Measurements from ENCODE around the gene ZNF324B.
A peak's percentile ranks its signal among the peaks of the same experiment; 100 is the strongest.
"Not testable (repeated sequence)": the region's sequence is repeated elsewhere in the genome, so short reads cannot be mapped to it uniquely, and the experiment has no call there.

The ZNF324B gene

DNA sequence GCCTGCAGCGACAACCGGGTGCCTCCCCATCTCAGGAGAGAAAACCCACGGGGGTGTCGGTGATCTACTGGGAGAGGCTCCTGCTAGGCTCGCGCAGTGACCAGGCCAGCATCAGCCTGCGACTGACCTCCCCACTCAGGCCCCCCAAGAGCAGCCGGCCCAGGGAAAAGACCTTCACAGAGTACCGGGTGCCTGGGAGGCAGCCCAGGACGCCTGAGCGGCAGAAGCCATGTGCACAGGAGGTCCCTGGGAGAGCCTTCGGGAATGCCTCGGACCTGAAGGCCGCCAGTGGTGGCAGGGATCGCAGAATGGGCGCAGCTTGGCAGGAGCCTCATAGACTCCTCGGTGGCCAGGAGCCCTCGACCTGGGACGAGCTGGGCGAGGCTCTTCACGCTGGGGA is 3.9 kb downstream of the ZNF324B start:
- ATAC-seq = no peak

DNA sequence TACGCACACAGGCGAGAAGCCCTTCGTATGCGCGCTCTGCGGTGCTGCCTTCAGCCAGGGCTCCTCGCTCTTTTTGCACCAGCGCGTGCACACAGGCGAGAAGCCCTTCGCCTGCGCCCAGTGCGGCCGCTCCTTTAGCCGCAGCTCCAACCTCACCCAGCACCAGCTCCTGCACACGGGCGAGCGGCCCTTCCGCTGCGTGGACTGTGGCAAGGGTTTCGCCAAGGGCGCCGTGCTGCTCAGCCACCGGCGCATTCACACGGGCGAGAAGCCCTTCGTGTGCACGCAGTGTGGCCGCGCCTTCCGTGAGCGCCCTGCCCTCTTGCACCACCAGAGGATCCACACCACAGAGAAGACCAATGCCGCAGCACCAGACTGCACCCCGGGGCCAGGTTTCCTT is 4.7 kb downstream of the ZNF324B start:
- ATAC-seq = no peak

DNA sequence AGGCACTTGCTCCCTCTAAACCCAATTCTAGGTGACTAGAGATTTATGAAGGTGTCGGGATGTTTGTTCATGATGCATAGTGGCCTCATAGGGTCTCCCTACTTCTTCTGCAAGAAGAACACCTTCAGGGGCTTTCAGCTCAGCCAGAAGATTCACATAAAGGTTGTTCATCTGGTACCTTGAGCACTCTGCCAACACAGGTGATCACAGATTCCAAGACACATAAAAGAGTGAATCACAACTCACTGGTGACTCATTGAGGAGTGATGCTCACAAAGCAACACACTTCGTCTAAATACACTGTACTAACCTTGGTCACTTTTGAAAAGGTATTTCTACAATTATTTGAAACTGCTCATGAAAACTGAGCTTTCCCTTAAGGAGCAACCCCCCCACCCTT is 8.6 kb downstream of the ZNF324B start:
- ATAC-seq = peak; percentile 55 to 56

DNA sequence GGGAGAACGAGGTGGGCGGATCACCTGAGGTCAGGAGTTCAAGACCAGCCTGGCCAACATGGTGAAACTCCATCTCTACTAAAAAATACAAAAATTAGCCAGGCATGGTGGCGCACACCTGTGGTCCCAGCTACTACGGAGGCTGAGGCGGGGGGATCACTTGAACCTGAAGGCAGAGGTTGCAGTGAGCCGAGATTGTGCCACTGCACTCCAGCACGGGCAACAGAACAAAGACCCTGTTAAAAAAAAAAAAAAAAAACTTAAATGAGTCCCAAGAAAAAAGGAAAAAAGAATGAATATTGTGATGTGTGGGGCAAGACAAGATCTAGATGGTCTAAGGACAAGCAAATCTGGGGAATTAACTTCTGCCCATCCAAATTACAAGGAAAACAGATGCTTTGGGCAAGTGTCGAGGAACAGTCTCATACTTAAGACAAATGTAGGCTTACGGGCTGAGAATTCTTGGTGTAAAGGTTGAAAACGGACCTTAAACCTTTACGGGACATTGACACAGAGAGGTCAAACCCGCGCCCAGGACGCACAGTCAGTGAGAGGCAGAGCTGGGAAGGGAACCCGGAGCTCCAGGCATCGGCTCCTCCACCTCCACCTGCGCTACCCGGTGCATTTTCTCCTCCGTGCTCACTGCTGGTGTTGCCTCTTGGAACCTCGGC is 14.8 kb downstream of the ZNF324B start:
- ATAC-seq = peak; percentile 4 to 12

DNA sequence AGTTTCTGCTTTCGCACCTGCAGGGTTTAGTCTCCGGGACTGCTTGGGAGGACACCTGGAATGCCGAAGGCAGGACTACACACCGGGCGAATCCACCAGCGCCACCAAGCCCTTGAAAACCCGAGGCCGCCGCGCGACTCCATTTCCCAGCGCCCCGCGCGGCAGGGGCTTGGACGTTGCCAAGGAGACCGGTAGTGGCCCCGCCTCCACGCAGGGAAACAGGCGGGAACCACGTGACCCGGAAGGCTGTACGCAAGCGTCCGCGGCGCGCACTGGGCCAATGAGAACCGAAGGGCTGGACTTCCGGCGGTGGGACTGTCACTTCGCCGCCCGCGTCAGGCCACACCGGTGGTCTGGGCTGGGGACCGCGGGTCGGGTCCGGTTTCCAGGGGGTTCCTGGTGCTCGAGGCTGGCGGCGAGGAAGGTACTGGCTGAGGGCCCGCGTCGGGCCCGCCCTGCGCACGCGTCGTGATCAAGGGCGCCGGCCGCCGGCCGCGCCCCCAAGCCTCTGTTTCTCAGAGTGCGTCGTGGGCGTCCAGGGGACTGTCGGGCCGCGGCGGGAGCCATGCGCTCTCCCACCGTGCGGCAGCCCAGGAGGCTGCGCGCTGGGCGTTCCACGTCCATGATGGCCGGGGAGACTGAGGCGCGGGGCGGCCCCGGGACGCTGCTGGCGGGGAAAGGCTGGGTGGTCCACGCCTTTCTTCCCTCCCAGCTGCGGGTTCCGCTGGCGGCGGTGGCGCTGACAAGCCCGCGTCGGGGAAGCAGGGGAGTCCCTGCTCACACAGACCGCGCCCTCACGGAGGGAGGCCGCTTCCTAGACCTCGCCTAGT is 15.6 kb downstream of the ZNF324B start, which contains the start of gene ZNF324:
Gene ZNF324 (plus strand): TSS at position 321 of the 830 bp plus-strand sequence. CDS start 2,106 bp downstream, outside the sequence.
- ATAC-seq = peak; percentile 97 to 98

DNA sequence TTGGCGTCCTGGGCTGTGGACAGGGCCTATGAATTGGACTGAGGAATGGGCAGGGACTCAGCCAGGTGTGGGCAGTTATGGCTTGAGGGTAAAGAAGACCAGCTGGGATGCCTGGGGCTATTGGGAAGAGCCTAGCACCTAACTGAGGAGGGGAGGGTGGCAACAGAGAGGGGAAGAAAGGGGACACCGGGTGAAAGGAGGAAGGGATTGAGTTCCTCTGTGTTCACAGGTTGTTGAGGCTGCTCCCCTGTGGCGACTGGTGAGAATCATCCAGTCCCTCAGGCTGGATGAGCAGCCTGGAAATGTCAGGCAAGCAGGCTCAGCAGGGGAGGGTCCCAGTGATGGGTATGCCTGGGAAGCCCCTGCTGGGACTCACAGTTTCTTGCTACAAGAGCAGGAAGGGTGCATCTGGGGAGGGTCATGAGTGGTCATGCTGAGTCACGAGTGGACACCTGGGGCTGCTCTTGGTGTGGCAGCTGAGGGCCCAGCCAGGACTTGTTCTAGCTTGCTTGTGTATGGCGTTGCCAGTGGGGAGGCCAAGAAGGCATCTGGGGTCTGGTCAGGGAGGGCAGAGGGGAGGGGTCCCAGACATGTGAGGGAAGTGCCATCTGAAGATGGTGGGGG is 16.9 kb downstream of the ZNF324B start:
- ATAC-seq = no peak

DNA sequence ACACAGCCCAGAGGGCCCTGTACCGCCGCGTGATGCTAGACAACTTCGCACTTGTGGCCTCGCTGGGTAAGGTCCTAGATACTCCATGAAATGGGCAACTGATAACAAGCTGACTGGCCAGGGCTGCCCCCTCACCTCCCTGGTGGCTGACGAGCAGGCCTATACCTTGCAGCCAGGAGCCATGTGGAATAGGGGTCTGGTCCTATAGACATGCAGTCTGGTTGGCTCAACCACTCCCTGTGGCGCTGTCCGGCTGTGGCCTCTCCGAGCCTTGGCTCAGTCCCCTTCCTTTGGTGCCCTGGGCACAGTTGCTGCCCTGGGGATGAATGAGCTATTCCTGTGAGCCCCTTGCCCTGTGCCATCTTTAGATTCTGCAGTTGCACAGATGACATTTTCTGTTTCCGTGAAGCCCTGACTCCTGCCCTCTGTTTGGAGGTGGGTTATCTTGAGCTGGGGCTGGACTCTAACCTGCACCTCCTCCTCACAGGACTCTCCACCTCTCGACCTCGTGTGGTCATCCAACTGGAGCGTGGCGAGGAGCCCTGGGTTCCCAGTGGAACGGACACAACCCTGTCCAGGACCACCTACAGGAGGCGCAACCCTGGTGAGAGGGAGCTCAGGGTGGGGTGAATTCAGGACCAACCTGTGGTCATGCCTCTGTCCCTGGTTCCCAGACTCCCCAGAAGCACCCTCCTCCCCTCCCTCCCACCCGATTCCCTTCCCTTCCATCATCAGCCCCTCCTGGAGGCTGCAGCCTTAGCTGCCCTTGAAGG is 18.0 kb downstream of the ZNF324B start:
- no peak for ATAC-seq

DNA sequence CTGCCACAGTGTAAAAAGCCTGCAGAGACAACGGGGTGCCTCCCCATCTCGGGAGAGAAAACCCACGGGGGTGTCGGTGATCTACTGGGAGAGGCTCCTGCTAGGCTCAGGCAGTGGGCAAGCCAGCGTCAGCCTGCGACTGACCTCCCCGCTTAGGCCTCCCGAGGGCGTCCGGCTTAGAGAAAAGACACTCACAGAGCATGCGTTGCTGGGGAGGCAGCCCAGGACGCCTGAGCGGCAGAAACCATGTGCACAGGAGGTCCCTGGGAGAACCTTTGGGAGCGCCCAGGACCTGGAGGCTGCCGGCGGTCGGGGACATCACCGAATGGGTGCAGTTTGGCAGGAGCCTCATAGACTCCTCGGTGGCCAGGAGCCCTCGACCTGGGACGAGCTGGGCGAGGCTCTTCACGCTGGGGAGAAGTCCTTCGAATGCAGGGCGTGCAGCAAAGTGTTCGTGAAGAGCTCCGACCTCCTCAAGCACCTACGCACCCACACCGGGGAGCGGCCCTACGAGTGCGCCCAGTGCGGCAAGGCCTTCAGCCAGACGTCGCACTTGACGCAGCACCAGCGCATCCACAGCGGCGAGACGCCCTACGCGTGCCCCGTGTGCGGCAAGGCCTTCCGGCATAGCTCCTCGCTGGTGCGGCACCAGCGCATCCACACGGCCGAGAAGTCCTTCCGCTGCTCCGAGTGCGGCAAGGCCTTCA is 19.6 kb downstream of the ZNF324B start:
- not testable (repeated sequence) for ATAC-seq

DNA sequence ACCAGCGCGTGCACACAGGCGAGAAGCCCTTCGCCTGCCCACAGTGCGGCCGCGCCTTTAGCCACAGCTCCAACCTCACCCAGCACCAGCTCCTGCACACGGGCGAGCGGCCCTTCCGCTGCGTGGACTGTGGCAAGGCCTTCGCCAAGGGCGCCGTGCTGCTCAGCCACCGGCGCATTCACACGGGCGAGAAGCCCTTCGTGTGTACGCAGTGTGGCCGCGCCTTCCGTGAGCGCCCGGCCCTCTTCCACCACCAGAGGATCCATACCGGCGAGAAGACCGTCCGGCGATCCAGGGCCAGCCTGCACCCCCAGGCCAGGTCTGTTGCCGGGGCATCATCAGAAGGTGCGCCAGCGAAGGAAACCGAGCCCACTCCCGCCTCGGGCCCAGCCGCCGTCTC is 20.3 kb downstream of the ZNF324B start:
- no peak for ATAC-seq

DNA sequence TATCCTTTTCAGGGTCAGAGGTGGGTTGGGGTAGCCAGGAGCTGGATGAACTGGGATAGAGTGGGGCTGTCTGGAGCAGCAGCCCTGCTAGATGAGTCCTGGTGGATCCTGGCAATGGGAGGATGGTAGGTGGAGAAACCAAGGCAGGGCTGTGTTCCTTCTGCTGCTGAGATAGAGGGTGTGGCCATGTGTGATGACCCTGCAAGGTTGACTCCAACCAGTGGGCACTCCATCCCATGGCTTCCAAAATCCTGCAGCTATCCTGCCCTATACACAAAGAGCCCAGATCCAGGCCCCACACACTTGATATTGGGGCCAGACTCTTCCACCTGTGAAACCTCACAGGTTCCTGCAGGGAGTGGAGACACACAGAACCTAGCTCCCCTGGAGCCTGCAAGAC is 22.4 kb downstream of the ZNF324B start:
- no peak for ATAC-seq

DNA sequence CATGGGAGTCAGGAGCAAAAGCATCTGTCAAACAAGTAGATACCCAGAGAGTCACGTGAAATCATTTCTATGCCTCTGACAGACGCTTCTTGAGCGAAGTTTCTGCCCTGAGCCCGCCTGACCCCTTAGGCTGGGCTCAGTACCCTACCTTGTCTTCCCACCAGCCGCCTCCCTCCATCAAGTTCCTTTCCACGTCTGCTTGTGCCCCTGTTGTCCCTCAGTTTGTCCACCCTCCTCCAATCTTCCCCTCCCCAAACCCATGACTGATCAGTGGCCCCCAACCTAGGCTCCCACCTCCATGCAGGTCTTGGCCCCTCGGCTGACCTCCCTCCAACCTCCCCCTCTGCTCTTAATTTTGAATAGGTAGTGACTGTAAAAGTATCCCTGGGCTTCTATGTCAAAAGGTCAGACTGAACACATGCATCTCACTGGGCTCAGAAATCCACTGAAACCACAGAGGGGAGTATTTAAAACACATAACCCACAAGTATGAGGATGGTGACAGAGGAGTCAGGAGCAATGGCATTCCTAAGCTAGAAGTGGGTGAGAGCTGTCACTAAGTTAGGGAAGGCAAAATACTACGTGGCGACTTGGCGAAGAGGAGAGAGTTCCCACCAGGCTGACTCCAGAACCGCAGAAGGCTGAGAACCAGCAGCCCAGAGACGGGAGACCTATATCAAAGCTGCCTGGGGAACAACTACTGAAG is 23.0 kb downstream of the ZNF324B start:
- no peak for ATAC-seq

DNA sequence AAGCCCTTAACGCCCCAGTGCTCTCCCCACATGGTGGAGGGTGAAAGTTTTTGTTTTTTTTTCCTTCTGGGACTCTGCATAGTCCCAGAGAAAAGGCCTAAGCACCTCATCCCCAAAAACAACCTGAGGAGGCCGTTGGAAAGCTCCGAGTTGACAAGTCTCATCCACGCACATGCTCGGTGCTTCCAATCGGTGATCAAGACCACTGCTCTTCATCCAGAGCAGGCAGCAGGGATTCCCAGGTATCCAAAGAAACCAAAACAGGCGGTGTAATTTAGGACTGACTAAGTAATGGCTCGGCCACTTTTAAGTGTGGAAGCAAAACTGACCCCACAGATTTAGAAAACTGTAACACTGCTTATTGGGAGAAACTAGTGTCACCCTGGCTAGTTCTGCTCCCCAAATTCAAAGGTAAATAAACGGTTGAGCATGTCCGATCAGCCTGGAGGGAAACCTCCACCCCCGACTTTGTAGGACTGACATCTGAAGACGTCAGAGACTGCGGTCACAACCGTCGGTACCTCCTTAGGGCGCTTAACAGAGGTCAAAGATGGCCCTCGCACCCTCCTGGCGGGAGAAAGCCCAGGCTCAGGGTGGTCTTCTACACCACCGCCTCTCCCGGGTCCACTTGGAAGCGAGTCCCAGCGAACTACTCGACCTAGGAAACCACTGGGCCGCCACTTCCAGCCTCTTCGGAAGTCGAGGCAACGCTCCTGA is 23.7 kb downstream of the ZNF324B start:
- peak; percentile 1 for ATAC-seq

DNA sequence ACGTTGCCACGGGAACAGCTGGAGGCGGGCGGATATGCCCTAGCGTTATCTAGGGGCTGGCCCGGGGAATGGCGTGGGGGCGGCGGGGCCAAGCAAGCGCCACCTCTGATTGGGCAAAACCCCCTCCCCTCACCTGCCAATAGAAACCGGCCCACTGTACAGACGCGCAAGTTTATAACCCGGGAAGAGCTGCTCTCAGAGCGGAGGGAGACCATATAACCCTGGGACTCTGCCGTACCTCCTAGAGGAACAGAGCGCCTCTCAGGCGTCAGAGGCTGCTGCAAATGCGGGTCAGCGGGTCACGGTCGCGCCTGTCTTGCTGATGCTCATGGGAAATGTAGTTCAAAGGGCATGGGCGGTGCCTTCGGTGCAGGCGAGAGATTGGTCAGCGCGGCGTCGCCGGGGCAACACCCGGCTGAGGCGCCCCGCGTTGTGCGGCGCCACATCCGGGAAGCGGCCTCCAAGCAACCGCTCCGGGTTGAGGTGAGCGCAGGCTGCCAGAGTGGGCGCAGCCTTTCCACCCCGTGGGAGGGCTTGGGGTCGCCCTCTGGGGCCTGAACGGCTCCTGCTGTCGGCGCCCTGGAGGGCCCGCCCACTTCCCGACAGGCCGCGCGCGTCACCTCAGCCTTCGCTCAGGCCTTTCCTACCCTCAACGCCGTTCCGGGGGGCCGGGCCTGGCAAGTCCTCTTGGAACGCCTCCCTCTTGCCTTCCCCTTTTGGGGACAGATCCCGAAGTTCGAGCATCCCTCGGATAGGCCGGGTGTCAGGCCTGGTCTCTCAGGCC is 24.5 kb downstream of the ZNF324B start, which contains the start of gene ZNF446:
Gene ZNF446 (plus strand): TSS at position 639 of the 784 bp plus-strand sequence. CDS start 867 bp downstream, outside the sequence.
- peak; percentile 89 to 92 for ATAC-seq

DNA sequence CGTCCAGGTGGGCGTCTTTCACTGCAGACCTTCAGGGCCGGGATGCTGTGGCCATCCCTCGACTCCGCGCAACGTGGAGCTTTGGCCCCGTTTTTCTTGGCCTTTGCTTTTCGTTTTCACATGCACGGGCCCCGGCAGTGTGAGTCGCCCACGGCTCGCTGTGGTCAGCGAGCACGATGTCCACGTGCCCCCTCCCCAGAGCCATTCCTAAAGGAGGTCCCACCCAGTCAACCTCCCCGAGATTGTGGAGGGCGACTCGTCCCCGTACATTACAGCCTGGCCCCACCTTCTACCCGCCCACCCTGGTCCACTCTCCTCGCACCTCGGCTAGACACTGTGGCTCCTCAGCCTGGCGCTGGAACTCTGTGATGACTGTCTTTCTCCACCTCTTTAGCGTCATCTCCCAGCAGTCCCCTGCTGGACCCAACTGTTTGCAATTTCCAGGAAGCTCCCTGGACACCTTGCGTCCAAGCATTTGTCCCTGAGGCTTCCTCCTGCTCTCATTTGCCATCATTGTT is 25.1 kb downstream of the ZNF324B start:
- no peak for ATAC-seq

DNA sequence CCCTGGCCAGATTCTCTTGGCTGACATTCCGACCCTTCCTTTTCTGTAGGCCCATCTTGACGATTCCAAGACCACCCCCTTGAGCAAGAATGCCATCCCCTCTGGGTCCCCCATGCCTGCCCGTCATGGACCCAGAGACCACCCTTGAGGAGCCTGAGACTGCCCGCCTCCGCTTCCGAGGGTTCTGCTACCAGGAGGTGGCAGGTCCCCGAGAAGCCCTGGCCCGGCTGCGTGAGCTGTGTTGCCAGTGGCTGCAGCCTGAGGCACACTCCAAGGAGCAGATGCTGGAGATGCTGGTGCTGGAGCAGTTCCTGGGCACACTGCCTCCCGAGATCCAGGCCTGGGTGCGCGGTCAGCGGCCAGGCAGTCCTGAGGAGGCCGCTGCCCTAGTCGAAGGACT is 25.7 kb downstream of the ZNF324B start:
- no peak for ATAC-seq

DNA sequence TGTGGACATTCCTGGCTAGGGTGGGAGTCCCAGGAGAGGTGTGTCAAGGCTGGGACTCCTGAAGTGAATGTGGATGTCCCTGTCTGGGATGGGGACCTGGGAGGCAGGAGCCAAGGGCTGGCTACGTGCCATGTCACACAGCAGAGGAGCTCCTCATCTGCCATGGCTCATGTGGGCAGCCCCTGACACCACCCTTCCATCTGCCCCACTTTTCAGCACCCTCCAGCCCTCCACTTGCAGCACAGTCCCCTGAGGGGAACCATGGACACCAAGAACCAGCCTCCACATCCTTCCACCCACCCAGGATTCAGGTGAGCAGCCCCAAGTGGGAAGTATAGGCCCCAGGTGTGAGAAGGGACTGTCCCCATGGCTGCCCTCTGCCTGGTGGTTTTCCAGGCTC is 26.4 kb downstream of the ZNF324B start:
- no peak for ATAC-seq

DNA sequence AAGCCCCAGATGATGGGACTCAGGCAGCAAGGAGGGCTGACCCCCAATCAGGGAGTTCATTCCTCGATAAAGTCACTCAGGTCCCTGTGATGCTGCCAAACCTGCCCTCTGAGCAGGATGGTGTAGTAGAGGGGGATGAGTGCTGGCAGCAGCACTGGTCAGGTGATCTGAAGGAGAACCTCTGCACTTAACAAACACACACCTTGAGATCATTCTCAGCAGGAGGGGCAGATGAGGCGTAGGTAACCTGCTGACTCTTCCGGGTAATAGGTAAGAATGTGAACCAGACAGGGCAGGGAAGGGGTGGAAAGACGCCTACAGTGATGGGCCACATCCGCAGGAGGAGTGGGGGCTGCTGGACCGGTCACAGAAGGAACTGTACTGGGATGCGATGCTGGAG is 27.9 kb downstream of the ZNF324B start:
- ATAC-seq = no peak

DNA sequence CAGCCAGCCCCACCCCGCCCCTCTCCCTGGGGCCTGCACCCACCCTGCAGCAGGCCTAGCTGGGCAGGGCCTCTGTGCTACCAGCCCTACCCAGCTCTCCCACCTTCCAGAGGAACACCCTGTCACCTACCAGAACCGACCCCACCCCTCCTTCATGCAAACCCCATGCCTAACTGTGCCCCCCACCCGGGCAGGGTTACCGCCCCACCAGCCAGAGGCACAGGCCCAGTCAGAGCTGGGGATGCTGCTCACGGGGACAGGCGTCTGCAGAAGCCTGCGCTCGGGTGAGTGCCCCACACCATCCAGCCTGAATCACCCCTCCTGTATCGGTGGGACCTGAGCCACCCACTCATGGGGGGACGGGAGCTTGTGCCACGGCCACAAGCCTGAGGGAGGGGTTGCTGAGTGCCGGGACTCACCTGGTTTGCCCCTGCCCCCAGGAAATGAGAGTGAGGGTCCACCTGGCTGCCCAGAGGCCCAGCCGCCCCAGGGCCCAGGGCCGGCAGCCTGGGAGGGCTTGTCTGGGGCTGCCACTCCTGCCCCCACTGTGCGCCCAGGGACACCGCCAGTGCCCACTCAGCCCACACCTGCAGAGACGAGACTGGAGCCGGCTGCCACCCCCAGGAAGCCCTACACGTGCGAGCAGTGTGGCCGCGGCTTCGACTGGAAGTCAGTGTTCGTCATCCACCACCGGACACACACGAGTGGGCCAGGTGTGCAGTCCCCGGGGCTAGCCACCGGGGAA is 28.5 kb downstream of the ZNF324B start:
- no peak for ATAC-seq

DNA sequence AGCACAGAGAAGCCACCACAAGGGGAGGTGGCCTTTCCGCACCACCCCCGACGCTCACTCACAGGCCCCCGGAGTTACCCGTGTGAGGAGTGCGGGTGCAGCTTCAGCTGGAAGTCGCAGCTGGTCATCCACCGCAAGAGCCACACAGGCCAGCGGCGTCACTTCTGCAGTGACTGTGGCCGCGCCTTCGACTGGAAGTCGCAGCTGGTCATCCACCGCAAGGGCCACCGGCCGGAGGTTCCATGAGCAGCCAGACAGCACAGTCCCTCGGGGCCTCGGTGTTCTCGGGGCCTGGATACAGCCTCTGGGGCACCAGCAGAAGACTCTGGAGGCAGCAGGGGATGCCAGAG is 29.0 kb downstream of the ZNF324B start:
- ATAC-seq = no peak
